ENCODE results near the gene KCNIP2. TPM values are rescaled to one million over a fixed set of nuclear protein-coding genes. Genes with fewer than 3 reads are reported as not detected.

KCNIP2 gene
- total and polyA plus RNA-seq, 2 of the 4 experiments (the other 2 are of a cell fraction) = under 0.01 to 0.87 TPM

DNA sequence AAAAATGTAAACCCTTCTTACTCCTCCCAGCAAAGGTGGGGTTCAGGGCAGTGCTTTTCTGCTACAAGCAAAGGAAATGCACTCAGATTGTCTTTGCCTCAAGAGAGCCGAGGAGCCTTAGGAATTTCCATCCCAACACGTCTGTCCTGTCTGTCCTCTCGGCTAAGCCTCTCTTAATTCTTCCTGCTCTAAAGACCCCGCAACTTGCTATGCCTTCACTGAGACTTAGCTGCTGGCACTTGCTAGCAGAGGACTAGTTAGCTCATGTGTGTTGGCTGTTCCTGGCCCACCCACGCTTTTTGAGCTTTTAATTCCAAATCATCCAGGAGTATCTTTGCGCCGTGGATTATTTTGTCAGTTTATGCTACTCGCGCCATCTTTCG, 59.9 kb downstream of the KCNIP2 start:
- WGBS, 2 experiments (ENCODE audit: extremely low coverage in 2 of 2, insufficient read length in 1 of 2) = 55% methylated on average over 9 of the region's 10 CpGs; no CpG with 5 or more reads in 1 of the 2 experiments
- ATAC-seq (ENCODE audit: low read depth) (peak; percentile 11), DNase-seq (peak; percentile 15)
- intact Hi-C loops (cut with micrococcal nuclease) (loop anchor here (10.0 kb wide), 1 partner anchor 489 kb away; no protein-coding TSS in a partner anchor), dilution Hi-C loops (cut with HindIII; ENCODE audit: low sequenced_read_pairs, unreplicated experiment) (no loop called here), in situ Hi-C loops (cut with MboI; ENCODE audit: low sequenced_read_pairs) (loop anchor here (5.0 kb wide), 2 partner anchors 176 to 571 kb away; no protein-coding TSS in a partner anchor)
- Histone ChIP-seq H3K4ac (ENCODE audit: low read depth, low read length) (peak overlapping the region; percentile 64), H3K4me3 (ENCODE audit: insufficient read depth, low read depth, low read length) (peak overlapping the region; percentile 63), H2BK20ac (ENCODE audit: low read depth, low read length) (no peak overlapping the region), H4K8ac (ENCODE audit: low read depth in 2 of 2, low read length in 2 of 2) (peak overlapping the region; percentile 80), H2BK15ac (ENCODE audit: low read depth, low read length) (no peak overlapping the region), H3K18ac (ENCODE audit: low read depth, low read length) (no peak overlapping the region), H3K9me1 (ENCODE audit: insufficient read depth, low read length) (no peaks in the 10 kb centered on the region; the same call in 1 of the 2 replicates), H4K5ac (ENCODE audit: low read depth, low read length) (peak overlapping the region; percentile 51; the same call in 1 of the 2 replicates), H4K20me1 (ENCODE audit: insufficient read depth, low read length) (peaks cover 25% of the 10 kb centered on the region), H3K27me3 (ENCODE audit: control insufficient read depth, insufficient read depth, low read length) (peaks cover 2% of the 10 kb centered on the region; the same call in 1 of the 2 replicates), H2AK9ac (replicated peaks; ENCODE audit: low read depth, low read length, poor library complexity) (peak overlapping the region; percentile 97), H3K36me3 (ENCODE audit: control insufficient read depth, insufficient read depth, low read length) (peaks cover 24% of the 10 kb centered on the region), H2BK120ac (ENCODE audit: low read depth, low read length) (no peak overlapping the region), H3K79me1 (ENCODE audit: low read depth in 1 of 2, low read length in 2 of 2) (peaks cover 31 to 54% of the 10 kb centered on the region in 2 experiments), H3K9me3 (ENCODE audit: control insufficient read depth, insufficient read depth, low read length) (no peaks in the 10 kb centered on the region), H4K91ac (ENCODE audit: insufficient read depth, low read depth, low read length) (0 out of 2 replicates have a peak overlapping the region, but pooled peaks have one; percentile 7), H3K14ac (replicated peaks; ENCODE audit: low read depth, low read length) (peak overlapping the region; percentile 90), H3K9ac (ENCODE audit: low read depth, low read length) (peak overlapping the region; percentile 58), H3K23ac (ENCODE audit: low read depth, low read length) (peak overlapping the region; percentile 75), H2AFZ (replicated peaks; ENCODE audit: low read length, poor library complexity) (peak overlapping the region; percentile 92), H3K27ac (ENCODE audit: insufficient read depth, low read length) (peak overlapping the region; percentile 38), H2AK5ac (ENCODE audit: low read depth, low read length) (peak overlapping the region; percentile 5; the same call in 1 of the 2 replicates), H2BK5ac (ENCODE audit: low read depth, low read length, poor library complexity, severe bottlenecking) (peak overlapping the region; percentile 44), H3K4me2 (ENCODE audit: low read depth, low read length) (peak overlapping the region; percentile 87), H3K4me1 (ENCODE audit: control insufficient read depth, insufficient read depth, low read length) (peaks cover 11% of the 10 kb centered on the region), H3K56ac (ENCODE audit: extremely low read depth, insufficient read depth, low read length) (peak overlapping the region; percentile 64; the same call in 1 of the 2 replicates)
- POLR2A ChIA-PET (ENCODE audit: unreplicated experiment) = interaction anchor here (0.5 kb wide), 1 partner anchor 293 kb away, joined by 5 read pairs; no protein-coding TSS in a partner anchor
- CTCF ChIA-PET = interaction anchor here (0.5 to 0.6 kb wide), 2 partner anchors 19 to 365 kb away, joined by 3 to 4 read pairs; no protein-coding TSS in a partner anchor
- TF ChIP-seq CHD1 (IDR thresholded peaks at IDR 0.05; ENCODE audit: low read depth, low read length) (no peak), MAZ (IDR thresholded peaks at IDR 0.05; ENCODE audit: borderline replicate concordance, low read depth, low read length) (no peak), CEBPB (IDR thresholded peaks at IDR 0.05; ENCODE audit: low read depth, low read length) (no peak), NFE2L2 (IDR thresholded peaks at IDR 0.05; ENCODE audit: low read depth, low read length) (no peak)
- TF ChIP-seq, protein P1, sequence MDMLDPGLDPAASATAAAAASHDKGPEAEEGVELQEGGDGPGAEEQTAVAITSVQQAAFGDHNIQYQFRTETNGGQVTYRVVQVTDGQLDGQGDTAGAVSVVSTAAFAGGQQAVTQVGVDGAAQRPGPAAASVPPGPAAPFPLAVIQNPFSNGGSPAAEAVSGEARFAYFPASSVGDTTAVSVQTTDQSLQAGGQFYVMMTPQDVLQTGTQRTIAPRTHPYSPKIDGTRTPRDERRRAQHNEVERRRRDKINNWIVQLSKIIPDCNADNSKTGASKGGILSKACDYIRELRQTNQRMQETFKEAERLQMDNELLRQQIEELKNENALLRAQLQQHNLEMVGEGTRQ (IDR thresholded peaks at IDR 0.05; ENCODE audit: low read depth, low read length) = no peak
- TF ChIP-seq, protein P2, sequence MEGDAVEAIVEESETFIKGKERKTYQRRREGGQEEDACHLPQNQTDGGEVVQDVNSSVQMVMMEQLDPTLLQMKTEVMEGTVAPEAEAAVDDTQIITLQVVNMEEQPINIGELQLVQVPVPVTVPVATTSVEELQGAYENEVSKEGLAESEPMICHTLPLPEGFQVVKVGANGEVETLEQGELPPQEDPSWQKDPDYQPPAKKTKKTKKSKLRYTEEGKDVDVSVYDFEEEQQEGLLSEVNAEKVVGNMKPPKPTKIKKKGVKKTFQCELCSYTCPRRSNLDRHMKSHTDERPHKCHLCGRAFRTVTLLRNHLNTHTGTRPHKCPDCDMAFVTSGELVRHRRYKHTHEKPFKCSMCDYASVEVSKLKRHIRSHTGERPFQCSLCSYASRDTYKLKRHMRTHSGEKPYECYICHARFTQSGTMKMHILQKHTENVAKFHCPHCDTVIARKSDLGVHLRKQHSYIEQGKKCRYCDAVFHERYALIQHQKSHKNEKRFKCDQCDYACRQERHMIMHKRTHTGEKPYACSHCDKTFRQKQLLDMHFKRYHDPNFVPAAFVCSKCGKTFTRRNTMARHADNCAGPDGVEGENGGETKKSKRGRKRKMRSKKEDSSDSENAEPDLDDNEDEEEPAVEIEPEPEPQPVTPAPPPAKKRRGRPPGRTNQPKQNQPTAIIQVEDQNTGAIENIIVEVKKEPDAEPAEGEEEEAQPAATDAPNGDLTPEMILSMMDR (conservative IDR thresholded peaks at IDR 0.05; ENCODE audit: low read depth, low read length) = no peak
- TF ChIP-seq, protein P3, sequence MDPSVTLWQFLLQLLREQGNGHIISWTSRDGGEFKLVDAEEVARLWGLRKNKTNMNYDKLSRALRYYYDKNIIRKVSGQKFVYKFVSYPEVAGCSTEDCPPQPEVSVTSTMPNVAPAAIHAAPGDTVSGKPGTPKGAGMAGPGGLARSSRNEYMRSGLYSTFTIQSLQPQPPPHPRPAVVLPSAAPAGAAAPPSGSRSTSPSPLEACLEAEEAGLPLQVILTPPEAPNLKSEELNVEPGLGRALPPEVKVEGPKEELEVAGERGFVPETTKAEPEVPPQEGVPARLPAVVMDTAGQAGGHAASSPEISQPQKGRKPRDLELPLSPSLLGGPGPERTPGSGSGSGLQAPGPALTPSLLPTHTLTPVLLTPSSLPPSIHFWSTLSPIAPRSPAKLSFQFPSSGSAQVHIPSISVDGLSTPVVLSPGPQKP (IDR thresholded peaks at IDR 0.05; ENCODE audit: borderline replicate concordance, low read depth, low read length) = no peak
- BruUV-seq (replicated peaks) = no TSS peak

All from IMR-90 (cell line).